HepG2 (cell line): ENCODE measurements around the gene THRAP3. TPM values are rescaled to one million over a fixed set of nuclear protein-coding genes. Genes with fewer than 3 reads are reported as not detected.
A peak's percentile ranks its signal among the peaks of the same experiment; 100 is the strongest.

Experiments
- ATAC-seq: fragments of 200-7000 bp; cut with Tn5 transposase; 3 replicates; pipeline ENCODE4 v1.9.1; 2020; ENCODE audit warnings: mild to moderate bottlenecking, moderate library complexity
- BruUV-seq: library from RNA; stranded (reverse); fragments of 400-500 nt; replicated peaks from 2 replicates; lab custom pipeline; 2021; lab: Mats Ljungman, UMichigan
- CTCF ChIA-PET: fragments of 300-600 bp; formaldehyde crosslinking; extraction: SDS; loops from one replicate; lab custom pipeline; 2021; ENCODE audit warnings: low total read pairs, inconsistent platforms, low intra/inter-chr PET ratio; lab: Yijun Ruan, JAX
- POLR2A ChIA-PET: fragments of 350-600 bp; sonication (Branson Sonifier 250); formaldehyde crosslinking; loops from one replicate; lab custom pipeline; 2020; ENCODE audit warnings: antibody characterized with exemption, inconsistent platforms; lab: Yijun Ruan, JAX
- DNase-seq: peaks from one replicate; pipeline ENCODE4 v3.0.0-alpha.2; 2015; ENCODE audit warnings: low spot score
- FAIRE-seq: peaks from 3 replicates; lab custom pipeline; 2011; peaks lifted over from hg19 to GRCh38; lab: Jason Lieb, UNC
- H2AFZ ChIP-seq: one replicate; pipeline ENCODE4 v1.6.1; 2011; ENCODE audit warnings: low read length, inconsistent platforms
- H3K27ac ChIP-seq: fragments of 300-600 bp; 3 replicates; pipeline ENCODE4 v1.8.0; 2011; ENCODE audit warnings: mixed run types, mild to moderate bottlenecking, mixed read lengths, low read length, inconsistent platforms; ENCODE audit not compliant: insufficient read depth; ENCODE audit errors: extremely low read length
- H3K27me3 ChIP-seq, 2 experiments: fragments of 200-600 bp in 1 of 2; 2 replicates in 1 of 2; 3 replicates in 1 of 2; pipeline versions ENCODE4 v1.6.0 to v1.8.0; 2011; ENCODE audit warnings: low read length in 2 of 2, mild to moderate bottlenecking in 2 of 2, moderate library complexity in 2 of 2, inconsistent platforms in 1 of 2; ENCODE audit not compliant: insufficient read depth in 2 of 2, control insufficient read depth in 1 of 2
- H3K36me3 ChIP-seq, 2 experiments: fragments of 200-600 bp in 1 of 2; replicated peaks in 1 of 2; 2 replicates in 1 of 2; 3 replicates in 1 of 2; pipeline versions ENCODE4 v1.5.1 to v1.8.0; 2011; ENCODE audit warnings: low read length in 2 of 2, inconsistent platforms in 1 of 2; ENCODE audit not compliant: insufficient read depth in 2 of 2, control insufficient read depth in 1 of 2
- H3K4me1 ChIP-seq: 2 replicates; pipeline ENCODE4 v1.5.1; 2012; ENCODE audit warnings: low read length, inconsistent platforms; ENCODE audit not compliant: insufficient read depth
- H3K4me2 ChIP-seq: 2 replicates; pipeline ENCODE4 v1.6.0; 2011; ENCODE audit warnings: low read depth, low read length, inconsistent platforms
- H3K4me3 ChIP-seq, 3 experiments: fragments of 200-600 bp in 1 of 3; sonication (generic), shearing (Covaris generic) in 1 of 3; replicated peaks in 1 of 3; 2 replicates each; pipeline ENCODE4 v1.5.1; 2011 to 2016; ENCODE audit warnings: low read length in 3 of 3, inconsistent platforms in 2 of 3, low read depth in 2 of 3, mild to moderate bottlenecking in 2 of 3, control low read depth in 1 of 3, mixed read lengths in 1 of 3; ENCODE audit not compliant: insufficient read depth in 1 of 3
- H3K79me2 ChIP-seq: one replicate; pipeline ENCODE4 v1.6.1; 2011; ENCODE audit warnings: low read length, inconsistent platforms; ENCODE audit not compliant: insufficient read depth
- H3K9ac ChIP-seq: 2 replicates; pipeline ENCODE4 v1.6.0; 2011; ENCODE audit warnings: mild to moderate bottlenecking, low read depth, low read length, inconsistent platforms; ENCODE audit not compliant: insufficient read depth
- H3K9me3 ChIP-seq: 2 replicates; pipeline ENCODE4 v1.5.1; 2012; ENCODE audit warnings: mild to moderate bottlenecking, low read length
- H4K20me1 ChIP-seq: 2 replicates; pipeline ENCODE4 v1.6.0; 2011; ENCODE audit warnings: inconsistent platforms, mild to moderate bottlenecking, low read length, moderate library complexity; ENCODE audit not compliant: insufficient read depth
- EEA1 ChIP-seq: sonication (generic); formaldehyde crosslinking; IDR thresholded peaks from 2 replicates; pipeline ENCODE4 v1.5.1; 2020; ENCODE audit warnings: mild to moderate bottlenecking, missing genetic modification reagents, borderline replicate concordance
- HNF1B ChIP-seq: sonication (generic); formaldehyde crosslinking; IDR thresholded peaks from 2 replicates; pipeline ENCODE4 v1.5.1; 2020; ENCODE audit warnings: mild to moderate bottlenecking, moderate library complexity, missing genetic modification reagents
- IRF2 ChIP-seq: IDR thresholded peaks from 2 replicates; pipeline ENCODE4 v1.6.1; 2018; ENCODE audit warnings: missing genetic modification reagents, missing compliant biosample characterization
- KLF16 ChIP-seq, 2 experiments: sonication (generic) in 1 of 2; formaldehyde crosslinking in 1 of 2; IDR thresholded peaks; 2 replicates each; pipeline versions ENCODE4 v1.6.1 to v1.8.0; 2016 to 2023; ENCODE audit warnings: missing genetic modification reagents in 2 of 2, missing compliant biosample characterization in 1 of 2
- POLR2AphosphoS2 ChIP-seq: IDR thresholded peaks from 2 replicates; pipeline ENCODE4 v1.6.1; 2011; ENCODE audit warnings: low read depth, low read length, improper control_type of control experiment
- SMAD1 ChIP-seq: sonication (generic); formaldehyde crosslinking; IDR thresholded peaks from 2 replicates; pipeline ENCODE4 v1.4.0; 2020; ENCODE audit warnings: missing genetic modification reagents, low read depth, mild to moderate bottlenecking, borderline replicate concordance
- SP1 ChIP-seq, 2 experiments: fragments of 450-650 bp in 1 of 2; sonication (generic) in 1 of 2; formaldehyde crosslinking in 1 of 2; IDR thresholded peaks; 2 replicates each; pipeline versions ENCODE4 v1.4.0 to v1.6.1; 2016 to 2020; ENCODE audit warnings: missing genetic modification reagents in 1 of 2
- ZNF337 ChIP-seq: sonication (generic); formaldehyde crosslinking; IDR thresholded peaks from 2 replicates; pipeline ENCODE4 v1.5.1; 2020; ENCODE audit warnings: missing genetic modification reagents, low read depth, mild to moderate bottlenecking, borderline replicate concordance
- ZNF446 ChIP-seq: sonication (generic); formaldehyde crosslinking; IDR thresholded peaks from 2 replicates; pipeline ENCODE4 v1.5.0; 2020; ENCODE audit warnings: mild to moderate bottlenecking, missing genetic modification reagents
- WGBS: methylation state at CpG from one replicate; pipeline ENCODE4 v1.1.6; 2017; ENCODE audit warnings: low lambda C conversion rate; 5-methylcytosine and 5-hydroxymethylcytosine counted together
- in situ Hi-C: cut with HindIII; loops from 2 replicates; pipeline ENCODE4 v1.10.0; 2017; ENCODE audit warnings: low pct_unique_long_range_greater_than_20kb; ENCODE audit not compliant: extremely low pct_ligation_motif_present
- intact Hi-C: fragments of 100-400 bp; cut with micrococcal nuclease; formaldehyde crosslinking; loops from one replicate; pipeline ENCODE4 v1.10.0; 2022; ENCODE audit not compliant: unreplicated experiment
- polyA plus RNA-seq, 8 experiments: library from polyadenylated mRNA; depleted of rRNA in 3 of 8; stranded (reverse) in 7 of 8; unstranded in 1 of 8; fragments of >200 nt; fragmentation: Illumina TruSeq in 4 of 8; extraction: Trizol in 4 of 8; gene quantifications; 2 replicates each; pipeline versions ENCODE4 v1.2.1 to v1.2.3, GENCODE V29; 2011 to 2016; ENCODE audit warnings: low read depth in 4 of 8, missing spikeins in 1 of 8, mixed read lengths in 1 of 8; ENCODE audit not compliant: insufficient read depth in 1 of 8
- total RNA-seq, 5 experiments: library from RNA; depleted of rRNA; stranded (reverse); fragments of >200 nt; fragmentation: Illumina TruSeq; extraction: Trizol; gene quantifications; 2 replicates each; pipeline ENCODE4 v1.2.3, GENCODE V29; 2016; ENCODE audit warnings: low read depth in 1 of 5

THRAP3 gene
- total and polyA plus RNA-seq, 2 of the 13 experiments (the other 11 are each of a cell fraction or from before 2014, with no cell fraction given) = 45.0 to 92.6 TPM

- no peak for TF ChIP-seq HNF1B
- no peak for TF ChIP-seq ZNF446 (CRISPR knock-in tag)
- no peak for TF ChIP-seq IRF2 (CRISPR knock-in tag)
- no peak for TF ChIP-seq SP1 (IDR thresholded peaks at IDR 0.05)
- TF ChIP-seq SP1 (CRISPR knock-in tag; IDR thresholded peaks at IDR 0.05) = no peak
- TF ChIP-seq EEA1 = no peak
- TF ChIP-seq SMAD1 (CRISPR knock-in tag) = no peak
Measured at GRCh38 chr1:36304521-36304920, 80.3 kb downstream of the THRAP3 start (continued).

GRCh38 chr1:36304970-36305914 lies 81.0 kb downstream of the THRAP3 start:
- CTCF ChIA-PET = no interaction called here
- peak; percentile 6; the same call in 1 of the 2 replicates for TF ChIP-seq ZNF337 (CRISPR knock-in tag)
- TF ChIP-seq KLF16 (CRISPR knock-in tag; IDR thresholded peaks at IDR 0.05) = no peak
- TF ChIP-seq POLR2AphosphoS2 = 0 out of 2 replicates have a peak, but pooled peaks have one; percentile 24
- H3K4me2 ChIP-seq = peak overlapping the region; percentile 96
- peaks cover 26 to 49% of the 10 kb centered on the region in 2 experiments for H3K36me3 ChIP-seq
- peak overlapping the region; percentile 82 to 86 (median 85); a peak in 3 of 6 replicates for H3K4me3 ChIP-seq
- in situ Hi-C loops = no loop called here
- H3K9me3 ChIP-seq = no peaks in the 10 kb centered on the region
- ATAC-seq (0 out of 3 replicates have a peak, but pooled peaks have one; percentile 0), FAIRE-seq (no peak), DNase-seq (peak; percentile 15)
- POLR2A ChIA-PET = interaction anchor here (1.6 to 3.6 kb wide), 5 partner anchors 19 to 170 kb away, joined by 4 to 58 read pairs (median 18); partner anchors contain the start of genes EVA1B and THRAP3
- H3K79me2 ChIP-seq = peaks cover 8% of the 10 kb centered on the region
- WGBS = 71% methylated on average over 9 of the region's 10 CpGs
- no peak overlapping the region for H2AFZ ChIP-seq
- H3K9ac ChIP-seq = peak overlapping the region; percentile 81; the same call in 1 of the 2 replicates
- intact Hi-C loops = loop anchor here (1.0 kb wide), 1 partner anchor 64 kb away; no protein-coding TSS in a partner anchor
- peaks cover 29% of the 10 kb centered on the region for H3K4me1 ChIP-seq
- H3K27ac ChIP-seq = peak overlapping the region; percentile 88
- BruUV-seq = no TSS peak
- H3K27me3 ChIP-seq = no peaks in the 10 kb centered on the region
- no peaks in the 10 kb centered on the region; the same call in 1 of the 2 replicates for H4K20me1 ChIP-seq
